Putamen (tissue), 1 donor: ENCODE measurements around the gene PLXNB1.
"Not testable (repeated sequence)": the region's sequence is repeated elsewhere in the genome, so short reads cannot be mapped to it uniquely, and the experiment has no call there.

Experiments used
- DNase-seq: peaks from one replicate; pipeline ENCODE4 v3.0.0-alpha.2; 2016; ENCODE audit warnings: low spot score

Gene PLXNB1

GRCh38 chr3:48405971-48406370, 23.9 kb downstream of the PLXNB1 start:
- no peak for DNase-seq

DNA sequence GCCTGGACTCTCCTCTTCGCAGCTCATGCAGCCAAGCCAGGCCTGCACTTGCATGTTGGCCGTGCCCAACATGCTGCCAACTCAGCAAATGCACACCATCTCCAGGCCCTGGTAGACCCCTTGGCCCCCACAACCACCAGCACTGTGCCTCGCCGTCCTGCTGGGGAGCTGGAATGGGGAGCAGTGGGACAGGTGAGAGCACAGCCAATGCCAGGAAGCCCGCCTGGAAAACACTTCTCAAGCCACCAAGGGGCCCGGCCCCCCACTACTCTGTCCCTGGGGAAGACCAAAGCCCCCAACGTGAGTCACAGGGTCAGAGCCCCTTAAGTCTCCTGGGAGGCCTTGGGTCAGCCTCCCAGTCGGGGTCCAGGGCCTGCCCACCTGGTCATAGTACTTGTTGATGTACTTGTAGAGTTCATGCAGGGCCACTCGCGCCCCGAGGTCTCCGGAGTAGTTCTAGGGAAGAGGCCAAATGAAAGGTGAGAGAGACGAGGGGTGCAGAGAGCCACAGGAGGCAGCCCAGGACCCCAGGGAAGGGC, 24.5 kb downstream of the PLXNB1 start:
- DNase-seq, result no peak

GRCh38 chr3:48404440-48405342, 25.2 kb downstream of the PLXNB1 start:
- DNase-seq, result no peak

DNA sequence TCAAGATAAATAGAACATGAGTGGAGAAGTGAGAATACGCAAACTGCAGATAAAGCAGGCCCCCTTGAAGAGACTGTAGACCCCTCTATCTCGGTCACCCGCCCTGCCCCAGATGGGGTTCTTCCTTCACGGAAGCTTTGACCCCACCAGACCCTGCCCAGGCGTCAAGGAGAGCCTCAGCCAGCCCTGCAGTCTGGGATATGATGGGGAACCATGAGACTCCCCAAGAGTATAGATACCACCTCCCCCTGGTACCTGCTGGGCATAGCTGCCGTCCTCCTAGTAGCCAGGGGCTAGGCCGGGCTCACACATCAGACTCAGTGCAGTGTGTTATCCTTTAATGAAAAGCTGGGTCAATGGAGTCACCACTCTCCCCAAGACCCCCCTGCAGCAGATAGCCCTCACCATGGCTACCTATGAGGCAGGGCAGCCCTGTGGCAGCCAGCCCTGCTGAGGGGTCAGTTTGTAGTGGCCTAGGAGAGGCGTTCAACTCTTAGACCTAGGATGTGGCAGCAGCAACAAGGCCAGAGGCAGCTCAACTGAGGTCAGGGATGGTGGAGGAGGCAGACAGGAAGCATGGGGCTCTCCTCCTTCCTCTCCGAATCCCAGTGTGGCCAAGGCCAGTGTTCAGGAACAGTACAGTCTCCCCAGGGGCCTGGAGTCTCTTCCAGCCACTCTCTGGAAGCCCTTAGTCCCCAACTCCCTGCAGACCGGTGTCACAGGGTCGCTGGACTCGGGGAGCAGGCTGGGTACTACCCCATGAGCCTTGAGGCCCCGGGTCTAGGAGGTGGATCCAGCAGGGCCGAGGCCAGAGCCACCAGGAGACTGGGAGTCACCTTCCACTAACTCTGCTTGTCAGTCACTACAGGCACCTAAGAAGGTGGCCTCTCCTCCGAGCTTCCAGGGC, 26.1 kb downstream of the PLXNB1 start:
- no peak for DNase-seq

DNA sequence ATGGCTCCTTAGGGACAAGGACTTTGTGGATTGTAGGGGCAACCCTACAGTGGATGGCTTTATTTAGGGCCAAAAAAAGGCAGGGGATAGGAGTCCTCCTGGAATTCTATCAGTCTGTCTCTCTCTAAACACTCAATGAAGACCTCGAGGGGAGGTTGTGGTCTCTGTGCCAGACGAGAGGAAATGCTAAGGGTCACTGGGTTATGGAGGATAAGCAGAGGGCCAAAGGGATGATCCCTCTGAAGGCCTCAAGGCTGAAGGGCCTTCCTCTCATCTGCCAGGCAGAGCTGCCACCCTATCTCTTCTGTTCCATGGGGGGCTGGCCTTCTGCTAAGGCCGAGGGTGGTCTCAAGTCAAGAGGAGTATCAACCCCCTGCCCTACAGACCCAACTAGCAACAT, 27.0 kb downstream of the PLXNB1 start:
- DNase-seq, result no peak

DNA sequence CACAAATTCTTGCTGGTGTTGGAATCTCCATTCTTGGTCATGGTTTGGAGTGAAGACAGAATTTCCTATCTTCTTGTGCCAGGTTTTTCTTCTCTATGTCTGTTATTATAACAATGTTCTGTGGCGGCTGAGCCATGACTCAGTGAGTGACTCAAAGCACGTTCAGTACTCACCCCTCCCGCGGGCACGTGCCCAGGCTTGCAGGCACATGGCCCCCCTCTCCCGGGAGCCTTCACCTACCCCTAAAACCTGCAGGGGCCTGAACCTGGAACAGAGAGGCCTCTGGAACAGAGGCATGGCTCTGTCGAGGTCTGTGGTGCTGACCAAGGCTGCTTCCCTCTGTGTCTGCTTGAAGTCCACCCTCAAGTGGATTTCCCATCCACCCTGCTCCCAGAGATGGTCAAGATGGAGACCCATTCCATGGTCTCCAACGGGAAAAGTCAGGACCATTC, 27.6 kb downstream of the PLXNB1 start:
- no peak for DNase-seq

- not testable (repeated sequence) for DNase-seq
These were observed 28.4 kb downstream of the PLXNB1 start for GRCh38 chr3:48401434-48401901.

GRCh38 chr3:48400824-48401433, 29.0 kb downstream of the PLXNB1 start:
- no peak for DNase-seq

- DNase-seq, result no peak
These were observed 30.3 kb downstream of the PLXNB1 start for GRCh38 chr3:48399387-48400172.

DNA sequence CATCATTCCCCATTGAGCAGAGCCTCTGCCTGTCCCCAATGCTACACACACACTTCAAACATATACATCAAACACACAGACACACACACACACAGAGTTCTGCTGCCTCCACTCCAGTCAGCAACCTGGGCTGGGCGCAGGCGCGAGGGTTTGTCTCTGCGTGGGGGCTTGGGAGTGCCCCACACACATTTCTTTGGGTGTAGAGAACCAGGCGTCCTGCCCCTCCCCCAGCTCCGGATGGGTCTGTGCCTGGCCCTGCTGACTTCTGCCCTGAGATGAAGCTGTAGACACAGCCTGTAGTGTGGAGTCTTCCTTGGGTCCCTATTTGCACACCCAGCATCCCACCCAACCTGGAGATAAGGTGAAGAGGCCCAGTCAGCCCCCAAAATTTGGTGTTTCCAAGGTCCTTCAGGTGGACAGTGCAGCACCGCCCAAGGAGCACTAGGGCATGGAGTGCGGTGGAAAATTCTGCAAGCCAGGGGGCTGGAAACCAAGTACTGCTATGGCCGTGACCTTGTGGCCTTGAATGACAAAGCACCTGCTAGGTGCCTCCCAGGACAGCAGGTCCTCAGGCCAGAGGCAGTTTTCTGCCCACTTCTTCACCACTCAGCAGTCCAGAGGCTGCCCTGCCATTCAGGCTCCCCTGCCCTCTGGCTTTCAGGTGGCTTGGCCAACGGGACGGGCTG, 31.0 kb downstream of the PLXNB1 start:
- no peak for DNase-seq

GRCh38 chr3:48397767-48398681, 31.9 kb downstream of the PLXNB1 start:
- DNase-seq, result no peak

GRCh38 chr3:48395714-48396113, 34.2 kb downstream of the PLXNB1 start:
- DNase-seq, result no peak

DNA sequence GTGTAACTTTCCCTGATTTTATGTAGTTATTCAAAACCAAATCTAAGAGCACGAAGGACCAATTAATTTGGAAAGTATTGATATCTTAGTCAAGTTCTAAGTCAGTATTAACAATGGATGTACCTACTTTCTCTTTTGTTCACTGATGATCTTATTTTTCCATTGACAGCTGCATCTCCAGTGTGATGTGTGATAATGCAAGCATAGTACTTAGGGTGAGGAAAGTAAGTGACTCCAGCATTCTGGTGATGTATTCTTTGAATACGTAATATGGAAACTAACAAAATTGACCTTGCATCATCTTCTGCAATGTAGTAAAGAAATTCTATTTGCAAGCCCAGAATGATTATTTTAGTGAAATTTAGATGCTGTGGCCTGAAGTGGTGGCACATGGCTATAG, 35.5 kb downstream of the PLXNB1 start:
- no peak for DNase-seq

DNA sequence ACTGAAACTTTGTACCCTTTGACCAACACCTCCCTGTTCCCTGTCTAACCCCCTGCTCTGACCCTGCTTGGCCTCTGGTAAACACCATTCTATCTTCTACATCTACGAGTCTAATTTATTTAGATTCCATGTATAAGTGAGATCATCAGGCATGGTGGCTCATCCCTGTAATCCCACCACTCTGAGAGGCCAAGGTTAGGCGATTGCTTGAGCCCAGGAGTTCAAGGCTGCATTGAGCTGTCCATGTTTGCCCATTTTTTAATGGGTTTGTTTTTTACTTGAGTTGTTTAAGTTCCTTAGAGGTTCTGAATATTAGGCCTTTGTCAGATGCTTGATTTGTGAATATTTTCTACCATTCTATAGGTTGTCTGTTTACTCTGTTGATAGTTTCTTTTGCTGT, 40.9 kb downstream of the PLXNB1 start:
- DNase-seq, result no peak

- no peak for DNase-seq
These were observed 42.3 kb downstream of the PLXNB1 start for GRCh38 chr3:48387634-48388033.

DNA sequence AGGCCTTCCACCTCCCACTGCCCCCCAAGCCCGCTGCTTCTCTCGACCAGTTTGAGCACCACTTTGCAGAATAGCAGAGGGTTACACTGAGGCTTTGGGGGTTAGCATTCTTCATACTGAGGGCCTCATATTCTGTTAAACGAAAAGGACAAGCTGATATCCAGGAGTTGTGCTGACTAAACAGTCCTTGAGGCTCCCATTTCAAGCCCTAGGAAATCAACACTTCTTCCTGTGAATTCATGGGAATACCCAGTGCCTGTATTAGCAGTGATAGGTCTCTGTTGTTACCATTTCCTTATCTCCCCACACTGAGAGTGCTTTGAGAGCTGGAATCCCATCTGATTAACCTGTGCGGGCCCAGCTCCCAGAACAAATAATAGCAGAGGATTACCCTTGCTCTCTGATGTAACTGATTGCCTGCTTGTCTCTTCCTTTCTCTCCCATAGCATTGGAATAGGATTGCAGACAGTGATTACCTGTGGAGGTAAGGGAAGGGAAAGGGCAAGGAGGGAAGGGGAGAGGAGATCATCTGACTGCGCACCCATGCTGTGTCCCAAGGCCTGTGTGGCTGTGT, 56.9 kb downstream of the PLXNB1 start:
- DNase-seq, result no peak

GRCh38 chr3:48372377-48372770, 57.5 kb downstream of the PLXNB1 start:
- no peak for DNase-seq

- no peak for DNase-seq
These were observed 58.1 kb downstream of the PLXNB1 start, which contains the start of gene FBXW12 for GRCh38 chr3:48371651-48372376. TSS of gene FBXW12 (plus strand) at chr3:48372219. CDS start at chr3:48372768, 549 bp downstream.
